Measurements from ENCODE around the gene GLT6D1. TPM values are rescaled to one million over a fixed set of nuclear protein-coding genes. Genes with fewer than 3 reads are reported as not detected.

The GLT6D1 gene
- total RNA-seq, 4 donors from 2014 or later = not detected

DNA sequence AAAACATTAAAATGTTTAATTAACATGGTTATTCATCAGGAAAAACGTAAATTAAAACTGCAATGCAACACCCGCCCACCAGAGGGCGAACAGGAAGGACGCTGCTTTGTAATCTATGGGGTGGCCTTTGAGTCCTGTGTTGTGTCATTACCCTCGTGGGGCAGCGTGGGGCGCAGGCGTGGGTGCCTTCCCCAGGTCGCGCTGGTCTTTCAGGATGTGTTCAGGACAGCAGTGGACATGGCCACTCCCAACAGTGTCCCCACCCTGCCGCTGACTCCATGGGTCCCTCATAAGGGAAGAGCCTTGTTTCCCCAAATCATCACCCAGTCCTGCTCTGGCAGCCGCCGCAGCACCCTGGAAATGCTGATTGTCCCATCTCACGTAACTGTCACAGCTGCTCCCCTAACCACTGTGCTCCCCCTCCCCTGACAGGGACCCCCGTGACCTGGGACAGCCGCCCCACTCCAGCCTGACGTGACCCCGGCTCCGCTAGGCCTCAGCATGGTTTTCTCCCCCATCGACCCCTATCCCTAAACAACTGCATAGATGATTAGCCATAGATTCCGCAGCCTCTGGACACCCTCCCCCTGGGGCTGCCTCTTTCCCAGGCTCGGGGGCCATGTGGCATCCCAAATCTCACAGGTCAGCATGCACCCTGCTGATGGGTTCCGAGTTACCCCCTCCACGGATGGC lies 36.4 kb downstream of the GLT6D1 start:
- Histone ChIP-seq H3K4me3 (no peak overlapping the region), H3K9me3 (no peaks in the 10 kb centered on the region), H3K27me3 (peaks cover 0 to 74% (median 0%) of the 10 kb centered on the region in 4 donors), H3K4me1 (peaks cover 0 to 4% (median 0%) of the 10 kb centered on the region in 3 donors), H3K27ac (no peak overlapping the region), H3K36me3 (no peaks in the 10 kb centered on the region)
- WGBS, 2 donors = 42 to 45% methylated on average over 19 to 21 of the region's 24 CpGs
- TF ChIP-seq POLR2A (IDR thresholded peaks at IDR 0.05) = no peak
- TF ChIP-seq, protein P1, sequence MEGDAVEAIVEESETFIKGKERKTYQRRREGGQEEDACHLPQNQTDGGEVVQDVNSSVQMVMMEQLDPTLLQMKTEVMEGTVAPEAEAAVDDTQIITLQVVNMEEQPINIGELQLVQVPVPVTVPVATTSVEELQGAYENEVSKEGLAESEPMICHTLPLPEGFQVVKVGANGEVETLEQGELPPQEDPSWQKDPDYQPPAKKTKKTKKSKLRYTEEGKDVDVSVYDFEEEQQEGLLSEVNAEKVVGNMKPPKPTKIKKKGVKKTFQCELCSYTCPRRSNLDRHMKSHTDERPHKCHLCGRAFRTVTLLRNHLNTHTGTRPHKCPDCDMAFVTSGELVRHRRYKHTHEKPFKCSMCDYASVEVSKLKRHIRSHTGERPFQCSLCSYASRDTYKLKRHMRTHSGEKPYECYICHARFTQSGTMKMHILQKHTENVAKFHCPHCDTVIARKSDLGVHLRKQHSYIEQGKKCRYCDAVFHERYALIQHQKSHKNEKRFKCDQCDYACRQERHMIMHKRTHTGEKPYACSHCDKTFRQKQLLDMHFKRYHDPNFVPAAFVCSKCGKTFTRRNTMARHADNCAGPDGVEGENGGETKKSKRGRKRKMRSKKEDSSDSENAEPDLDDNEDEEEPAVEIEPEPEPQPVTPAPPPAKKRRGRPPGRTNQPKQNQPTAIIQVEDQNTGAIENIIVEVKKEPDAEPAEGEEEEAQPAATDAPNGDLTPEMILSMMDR (IDR thresholded peaks at IDR 0.05) = peak in 5 of 6 experiments; percentile 48 to 79 (median 63)
- intact Hi-C loops (cut with DNase I) = no loop called here
- no peak for DNase-seq

DNA sequence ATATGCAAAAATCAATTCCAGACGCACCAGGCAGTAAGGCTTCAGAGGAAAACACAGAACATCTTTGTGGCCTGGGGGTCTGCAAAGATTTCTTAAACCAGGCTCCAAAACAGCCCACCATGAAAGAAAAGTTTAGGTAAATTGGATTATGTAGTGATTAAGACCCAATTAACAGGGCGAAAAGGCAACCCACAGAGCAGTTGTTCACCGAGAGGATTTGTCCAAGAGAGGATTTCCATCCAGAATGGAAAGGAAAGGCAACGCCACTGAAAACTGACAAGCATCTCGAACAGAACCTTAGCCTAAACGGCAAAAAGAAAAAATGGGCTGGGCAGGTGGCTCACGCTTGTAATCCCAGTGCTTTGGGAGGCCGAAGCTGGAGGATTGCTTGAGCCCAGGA lies 37.4 kb downstream of the GLT6D1 start:
- WGBS, 2 donors = 76 to 79% methylated on average over 7 to 8 of the region's 8 CpGs

DNA sequence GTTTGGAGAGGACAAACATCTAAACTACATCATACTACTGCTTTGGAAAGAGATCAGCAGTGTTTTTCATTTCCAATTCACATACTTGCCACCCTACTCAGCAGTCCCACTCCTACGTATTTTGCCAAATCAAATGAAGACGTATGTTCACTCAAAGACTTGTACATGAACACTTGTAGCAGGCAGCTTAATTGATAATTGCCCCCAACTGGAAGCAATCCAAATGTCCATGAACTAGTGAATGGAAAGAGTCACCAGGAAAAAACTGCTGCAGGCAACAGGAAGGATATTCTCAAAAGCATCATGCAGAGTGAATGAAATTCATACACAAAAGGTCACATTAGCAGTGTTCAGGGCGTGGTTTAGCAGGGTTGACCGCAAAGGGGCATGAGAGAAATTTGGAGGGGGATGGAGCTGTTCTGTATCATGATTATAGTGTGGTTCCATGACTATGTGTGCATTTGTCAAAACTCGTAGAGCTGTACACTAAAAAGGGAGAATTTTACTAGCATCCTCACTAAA lies 39.0 kb downstream of the GLT6D1 start:
- Histone ChIP-seq H3K4me3 (no peak overlapping the region), H3K36me3 (no peaks in the 10 kb centered on the region), H3K27ac (no peak overlapping the region), H3K9me3 (no peaks in the 10 kb centered on the region), H3K4me1 (peaks cover 0 to 4% (median 0%) of the 10 kb centered on the region in 3 donors), H3K27me3 (peaks cover 0 to 93% (median 0%) of the 10 kb centered on the region in 4 donors)
- intact Hi-C loops (cut with DNase I) = no loop called here
- TF ChIP-seq POLR2A (IDR thresholded peaks at IDR 0.05) = no peak
- TF ChIP-seq, protein P1 (IDR thresholded peaks at IDR 0.05) = no peak
- WGBS, 2 donors = 47 to 67% methylated on average over 5 of the region's 5 CpGs
- DNase-seq = no peak

More for the DNA sequence above, 37.4 kb downstream of the GLT6D1 start:
- Histone ChIP-seq H3K36me3 (no peaks in the 10 kb centered on the region), H3K4me3 (no peak overlapping the region), H3K4me1 (peaks cover 0 to 4% (median 0%) of the 10 kb centered on the region in 3 donors), H3K27ac (no peak overlapping the region), H3K27me3 (peaks cover 0 to 83% (median 0%) of the 10 kb centered on the region in 4 donors), H3K9me3 (no peaks in the 10 kb centered on the region)
- no peak for TF ChIP-seq POLR2A (IDR thresholded peaks at IDR 0.05)
- TF ChIP-seq, protein P1 (IDR thresholded peaks at IDR 0.05) = no peak
- no peak for DNase-seq
- intact Hi-C loops (cut with DNase I) = no loop called here

DNA sequence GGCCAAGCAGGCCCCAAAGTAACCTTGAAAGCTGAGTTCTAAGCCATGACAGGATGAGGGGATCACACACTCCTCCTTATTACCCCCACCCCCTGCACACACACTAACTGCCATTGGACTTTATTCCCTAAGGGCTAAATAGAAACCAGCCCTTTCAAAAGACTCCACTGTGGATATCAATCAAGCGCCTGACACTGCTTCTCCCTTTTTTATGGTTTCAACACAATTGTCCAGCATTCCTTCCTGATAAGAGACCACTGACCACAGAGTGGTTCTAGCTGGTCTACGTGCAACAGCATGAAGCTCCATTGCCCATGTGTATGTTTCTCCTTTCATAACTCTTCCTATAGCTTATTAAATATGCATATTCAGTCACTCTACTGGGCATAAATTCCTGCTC lies 43.1 kb downstream of the GLT6D1 start:
- Histone ChIP-seq H3K4me1 (no peaks in the 10 kb centered on the region), H3K27me3 (peaks cover 0 to 74% (median 0%) of the 10 kb centered on the region in 4 donors), H3K36me3 (no peaks in the 10 kb centered on the region), H3K4me3 (no peak overlapping the region), H3K9me3 (no peaks in the 10 kb centered on the region), H3K27ac (no peak overlapping the region)
- WGBS, 2 donors = 60 to 72% methylated on average over 2 of the region's 2 CpGs
- intact Hi-C loops (cut with DNase I) = no loop called here
- no peak for DNase-seq
- TF ChIP-seq POLR2A (IDR thresholded peaks at IDR 0.05) = no peak
- TF ChIP-seq, protein P1 (IDR thresholded peaks at IDR 0.05) = no peak

DNA sequence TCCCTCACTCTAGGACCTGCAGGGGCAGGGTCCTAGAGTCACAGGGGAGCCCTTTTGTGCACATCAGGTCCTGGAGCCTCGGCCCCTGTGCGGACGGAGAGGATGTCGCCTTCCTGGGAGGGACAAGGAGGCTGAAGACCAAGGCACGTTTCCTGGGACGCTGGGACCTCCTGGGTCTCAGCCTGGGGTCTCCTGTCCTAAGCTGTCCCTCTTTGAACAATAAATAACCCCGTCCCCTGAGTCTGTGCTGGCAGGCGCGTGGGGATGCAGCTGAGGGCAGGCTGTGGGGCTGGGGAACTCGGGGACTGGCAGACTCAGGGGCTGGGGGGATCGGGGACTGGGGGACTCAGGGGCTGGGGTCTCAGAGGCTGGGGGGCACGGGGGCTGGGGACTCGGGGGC lies 46.7 kb downstream of the GLT6D1 start:
- DNase-seq = no peak
- peaks cover 0 to 64% (median 0%) of the 10 kb centered on the region in 4 donors for H3K27me3 ChIP-seq
- H3K9me3 ChIP-seq = no peaks in the 10 kb centered on the region
- H3K4me3 ChIP-seq = no peak overlapping the region
- TF ChIP-seq, protein P1 (IDR thresholded peaks at IDR 0.05) = no peak
- TF ChIP-seq POLR2A (IDR thresholded peaks at IDR 0.05) = no peak
- no peaks in the 10 kb centered on the region for H3K36me3 ChIP-seq
- H3K27ac ChIP-seq = no peak overlapping the region
- no peaks in the 10 kb centered on the region for H3K4me1 ChIP-seq
- intact Hi-C loops (cut with DNase I) = no loop called here
- 20% methylated on average over 1 of the region's 13 CpGs; no CpG with 5 or more reads in 1 of the 2 donors for WGBS, 2 donors
